HG02885 (cell line): ENCODE data around the gene FAU.

Experiments
- ATAC-seq: cut with Tn5 transposase; IDR thresholded peaks from one replicate; pipeline ENCODE4 v1.9.1; 2021; ENCODE audit warnings: mild to moderate bottlenecking; ENCODE audit not compliant: unreplicated experiment, poor library complexity

FAU gene

GRCh38 chr11:65109231-65110198 is 12.4 kb downstream of the FAU start:
- no peak for ATAC-seq

- no peak for ATAC-seq
Observed at GRCh38 chr11:65108469-65109123, 13.3 kb downstream of the FAU start.

- ATAC-seq = no peak
Observed at GRCh38 chr11:65107751-65108468, 14.0 kb downstream of the FAU start.

GRCh38 chr11:65107078-65107477 is 14.9 kb downstream of the FAU start:
- no peak for ATAC-seq

- no peak for ATAC-seq
Observed at GRCh38 chr11:65104628-65105027, 17.3 kb downstream of the FAU start.

GRCh38 chr11:65103476-65103875 is 18.5 kb downstream of the FAU start:
- ATAC-seq = no peak

GRCh38 chr11:65102142-65103095 is 19.5 kb downstream of the FAU start:
- ATAC-seq = no peak

- ATAC-seq = no peak
Observed at GRCh38 chr11:65100674-65101350, 21.1 kb downstream of the FAU start.

GRCh38 chr11:65096926-65097325 is 25.0 kb downstream of the FAU start:
- ATAC-seq = no peak

GRCh38 chr11:65095974-65096806 is 25.7 kb downstream of the FAU start, which contains the start of gene VPS51:
VPS51 (plus strand) TSS chr11:65096214; CDS start chr11:65096251, 37 bp downstream.
- ATAC-seq = peak; percentile 88

GRCh38 chr11:65095427-65095826 is 26.5 kb downstream of the FAU start:
- no peak for ATAC-seq

- ATAC-seq = no peak
Observed at GRCh38 chr11:65090628-65091027, 31.3 kb downstream of the FAU start.

GRCh38 chr11:65089621-65090020 is 32.3 kb downstream of the FAU start:
- ATAC-seq = no peak

GRCh38 chr11:65087827-65088226 is 34.1 kb downstream of the FAU start:
- no peak for ATAC-seq

- ATAC-seq = no peak
Observed at GRCh38 chr11:65087216-65087615, 34.7 kb downstream of the FAU start.

- no peak for ATAC-seq
Observed at GRCh38 chr11:65086809-65087208, 35.1 kb downstream of the FAU start.

GRCh38 chr11:65085446-65085845 is 36.5 kb downstream of the FAU start:
- no peak for ATAC-seq
